PC-3 (cell line): ENCODE data around the gene GOLGA8J.
"Not testable (repeated sequence)": the region's sequence is repeated elsewhere in the genome, so short reads cannot be mapped to it uniquely, and the experiment has no call there.

ENCODE experiments used
- CTCF ChIP-seq: fragments of 300-600 bp; sonication (generic); conservative IDR thresholded peaks from 2 replicates; pipeline ENCODE4 v1.5.1; 2017; ENCODE audit warnings: antibody characterized with exemption, low read depth, mild to moderate bottlenecking, low read length
- EZH2 ChIP-seq: fragments of 300-600 bp; sonication (generic); IDR thresholded peaks from one replicate; pipeline ENCODE4 v1.6.1; 2017; ENCODE audit warnings: antibody characterized with exemption, mild to moderate bottlenecking, low read length; ENCODE audit not compliant: unreplicated experiment
- EZH2phosphoT487 ChIP-seq: fragments of 300-600 bp; sonication (generic); IDR thresholded peaks from 2 replicates; pipeline ENCODE4 v1.6.1; 2018; ENCODE audit warnings: mild to moderate bottlenecking, antibody characterized with exemption, low read length, borderline replicate concordance

DNA sequence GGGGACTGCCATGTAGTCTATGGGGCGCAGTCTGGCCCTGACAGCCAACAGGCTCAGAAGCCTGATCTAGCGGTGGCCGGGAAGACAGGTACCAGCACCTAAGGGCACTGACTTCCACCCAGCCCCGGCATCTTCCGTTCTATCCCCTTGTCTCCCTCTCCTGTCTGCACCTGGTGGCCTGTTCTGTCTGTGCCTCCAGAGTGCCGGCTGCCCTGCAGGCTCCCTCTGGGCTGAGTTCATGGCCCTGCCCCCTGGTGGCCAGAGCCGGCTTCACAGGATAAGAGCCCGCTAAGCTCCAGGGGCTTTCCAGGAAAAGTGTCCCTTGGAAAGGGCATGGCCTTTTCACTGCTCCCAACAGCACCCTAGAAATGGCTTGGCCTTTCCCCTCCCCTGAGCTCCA, 15.1 kb downstream of the GOLGA8J start:
- TF ChIP-seq CTCF, EZH2, EZH2phosphoT487: not testable (repeated sequence)
